Ovary (tissue), 9 donors: ENCODE measurements around the gene DPEP1. TPM values are rescaled to one million over a fixed set of nuclear protein-coding genes. Genes with fewer than 3 reads are reported as not detected.

Source experiments
- DNase-seq, 5 donors: peaks; one replicate each; pipeline ENCODE4 v3.0.0-alpha.2; 2019 to 2020
- H3K27ac ChIP-seq, 2 donors: fragments of 200-600 bp; one replicate each; pipeline versions ENCODE4 v1.5.1 to v1.8.0; 2019 to 2022
- H3K27me3 ChIP-seq: fragments of 200-600 bp; one replicate; pipeline ENCODE4 v1.8.0; 2022
- H3K36me3 ChIP-seq: fragments of 200-600 bp; sonication (generic); one replicate; pipeline ENCODE4 v1.5.1; 2019
- H3K4me1 ChIP-seq: one replicate; pipeline ENCODE4 v1.8.1; 2013; ENCODE audit warnings: mild to moderate bottlenecking, moderate library complexity; ENCODE audit not compliant: insufficient read depth
- H3K4me3 ChIP-seq: fragments of 200-600 bp; sonication (generic); one replicate; pipeline ENCODE4 v1.5.1; 2017
- H3K9me3 ChIP-seq, 2 donors: fragments of 200-600 bp in 1 of 2; sonication (generic) in 1 of 2; one replicate each; pipeline versions ENCODE4 v1.5.1 to v1.8.1; 2013 to 2019; ENCODE audit warnings: mild to moderate bottlenecking in 1 of 2, moderate library complexity in 1 of 2
- EP300 ChIP-seq: sonication (generic); formaldehyde crosslinking; IDR thresholded peaks from one replicate; pipeline ENCODE4 v1.6.1; 2017; ENCODE audit warnings: antibody characterized with exemption
- POLR2A ChIP-seq: fragments of 450-650 bp; IDR thresholded peaks from one replicate; pipeline ENCODE4 v1.6.1; 2017; ENCODE audit warnings: antibody characterized with exemption, mild to moderate bottlenecking, moderate library complexity
- WGBS, 3 donors: extraction: QIAGEN DNeasy Blood & Tissue Kit in 1 of 3; methylation state at CpG; one replicate each; pipeline versions ENCODE4 v1.1.5 to v1.1.7; 2013 to 2017; 5-methylcytosine and 5-hydroxymethylcytosine counted together
- intact Hi-C, 4 donors: fragments of 100-400 bp; cut with DNase I; formaldehyde crosslinking; loops; one replicate each; pipeline versions ENCODE4 v1.11.0 to v1.15.1; 2022 to 2023
- polyA plus RNA-seq, 2 donors: library from polyadenylated mRNA; stranded (reverse); fragments of 200-250 nt in 1 of 2; fragments of 350-450 nt in 1 of 2; fragmentation: Illumina TruSeq in 1 of 2; extraction: RNeasy Lipid Tissue Mini Kit (QIAGEN cat#74804) in 1 of 2; gene quantifications; one replicate each; pipeline ENCODE4 v1.2.3, GENCODE V29; 2013 to 2014
- total RNA-seq, 7 donors: library from RNA; depleted of rRNA in 2 of 7; stranded (reverse); fragments of >200 nt in 2 of 7; fragmentation: NEBNext Ultra II Directional in 3 of 7; extraction: Animal tissue kit (Norgen Biotek cat#: 25700) in 3 of 7; gene quantifications; one replicate each; pipeline versions ENCODE4 v1.1.0 to v1.2.4, GENCODE V29; 2016 to 2023
- TF ChIP-seq, protein P1 (sequence below), 3 donors: fragments of 450-650 bp in 2 of 3; fragments of 200-600 bp in 1 of 3; IDR thresholded peaks; one replicate each; pipeline versions ENCODE4 v1.5.1 to v1.8.0; 2016 to 2022; ENCODE audit warnings: antibody characterized with exemption in 3 of 3, mild to moderate bottlenecking in 1 of 3
- donor health status: DM: no; HTN: no; CAD: no; lungs with moderate emphysema.
- donor health status: DM: no; HTN: no; CAD: no.
- donor health status: Bipolar disorder and iron deficiency.
- donor health status: DM: yes; HTN: yes; CAD: no.
- donor health status: DM: no; HTN: no; CAD: no.
- donor health status: DM: yes; HTN: yes; CAD: no.

Gene DPEP1
- total and polyA plus RNA-seq, 9 donors = 0.30 to 5.7 (median 1.3) TPM; not detected in 1

GRCh38 chr16:89617036-89617435 lies 3.6 kb downstream of the DPEP1 start:
- intact Hi-C loops = no loop called here
- no peaks in the 10 kb centered on the region for H3K4me1 ChIP-seq
- no peak for TF ChIP-seq POLR2A
- TF ChIP-seq, protein P1, sequence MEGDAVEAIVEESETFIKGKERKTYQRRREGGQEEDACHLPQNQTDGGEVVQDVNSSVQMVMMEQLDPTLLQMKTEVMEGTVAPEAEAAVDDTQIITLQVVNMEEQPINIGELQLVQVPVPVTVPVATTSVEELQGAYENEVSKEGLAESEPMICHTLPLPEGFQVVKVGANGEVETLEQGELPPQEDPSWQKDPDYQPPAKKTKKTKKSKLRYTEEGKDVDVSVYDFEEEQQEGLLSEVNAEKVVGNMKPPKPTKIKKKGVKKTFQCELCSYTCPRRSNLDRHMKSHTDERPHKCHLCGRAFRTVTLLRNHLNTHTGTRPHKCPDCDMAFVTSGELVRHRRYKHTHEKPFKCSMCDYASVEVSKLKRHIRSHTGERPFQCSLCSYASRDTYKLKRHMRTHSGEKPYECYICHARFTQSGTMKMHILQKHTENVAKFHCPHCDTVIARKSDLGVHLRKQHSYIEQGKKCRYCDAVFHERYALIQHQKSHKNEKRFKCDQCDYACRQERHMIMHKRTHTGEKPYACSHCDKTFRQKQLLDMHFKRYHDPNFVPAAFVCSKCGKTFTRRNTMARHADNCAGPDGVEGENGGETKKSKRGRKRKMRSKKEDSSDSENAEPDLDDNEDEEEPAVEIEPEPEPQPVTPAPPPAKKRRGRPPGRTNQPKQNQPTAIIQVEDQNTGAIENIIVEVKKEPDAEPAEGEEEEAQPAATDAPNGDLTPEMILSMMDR (IDR thresholded peaks at IDR 0.05) = no peak
- TF ChIP-seq EP300 = no peak
- H3K36me3 ChIP-seq = no peaks in the 10 kb centered on the region
- H3K27me3 ChIP-seq = no peaks in the 10 kb centered on the region
- H3K9me3 ChIP-seq = no peaks in the 10 kb centered on the region
- no peak overlapping the region for H3K27ac ChIP-seq
- WGBS, 3 donors = 57 to 65% (median 62%) methylated on average over 6 of the region's 6 CpGs
- no peak for DNase-seq
- no peak overlapping the region for H3K4me3 ChIP-seq

GRCh38 chr16:89618109-89618998 lies 4.9 kb downstream of the DPEP1 start:
- no peaks in the 10 kb centered on the region for H3K9me3 ChIP-seq
- H3K36me3 ChIP-seq = no peaks in the 10 kb centered on the region
- TF ChIP-seq POLR2A = no peak
- TF ChIP-seq, protein P1 (IDR thresholded peaks at IDR 0.05) = no peak
- TF ChIP-seq EP300 = no peak
- 40 to 49% (median 41%) methylated on average over 15 to 16 of the region's 16 CpGs for WGBS, 3 donors
- no peaks in the 10 kb centered on the region for H3K4me1 ChIP-seq
- intact Hi-C loops = no loop called here
- H3K27ac ChIP-seq = no peak overlapping the region
- H3K27me3 ChIP-seq = no peaks in the 10 kb centered on the region
- no peak overlapping the region for H3K4me3 ChIP-seq
- DNase-seq = no peak

DNA sequence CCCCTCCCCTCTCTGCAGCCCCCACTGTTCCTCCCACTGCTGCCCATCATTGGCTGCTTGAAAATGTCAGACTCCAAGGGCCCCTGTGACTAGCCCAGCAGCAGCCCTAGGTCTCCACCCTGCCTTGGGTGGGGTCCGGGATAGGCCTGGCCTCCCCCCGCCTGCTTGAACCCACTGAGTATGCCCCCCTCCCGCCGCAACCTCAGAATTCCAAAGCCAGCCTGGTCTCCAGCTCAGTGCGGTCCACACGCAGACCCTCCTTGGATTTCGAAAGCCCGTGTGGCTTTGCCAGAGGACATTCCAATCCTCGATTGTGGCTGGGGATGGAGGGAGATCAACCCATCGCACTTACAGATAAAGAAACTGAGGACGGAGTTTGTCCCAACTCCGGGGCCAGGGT lies 6.4 kb downstream of the DPEP1 start:
- Histone ChIP-seq H3K27ac (no peak overlapping the region), H3K36me3 (no peaks in the 10 kb centered on the region), H3K27me3 (no peaks in the 10 kb centered on the region), H3K9me3 (no peaks in the 10 kb centered on the region), H3K4me1 (no peaks in the 10 kb centered on the region), H3K4me3 (no peak overlapping the region)
- intact Hi-C loops = no loop called here
- 23 to 40% (median 39%) methylated on average over 12 of the region's 12 CpGs for WGBS, 3 donors
- TF ChIP-seq EP300 (no peak), POLR2A (no peak)
- TF ChIP-seq, protein P1 (IDR thresholded peaks at IDR 0.05) = no peak
- no peak for DNase-seq

- no peaks in the 10 kb centered on the region for H3K36me3 ChIP-seq
- no peak for DNase-seq
- WGBS, 3 donors = 67 to 68% (median 68%) methylated on average over 16 of the region's 16 CpGs
- no peaks in the 10 kb centered on the region for H3K27me3 ChIP-seq
- H3K4me3 ChIP-seq = no peak overlapping the region
- no peak overlapping the region for H3K27ac ChIP-seq
- no peaks in the 10 kb centered on the region for H3K9me3 ChIP-seq
- intact Hi-C loops = no loop called here
- TF ChIP-seq, protein P1 (IDR thresholded peaks at IDR 0.05) = no peak
- TF ChIP-seq POLR2A (no peak), EP300 (no peak)
- no peaks in the 10 kb centered on the region for H3K4me1 ChIP-seq
Observed at GRCh38 chr16:89620406-89620841, 7.0 kb downstream of the DPEP1 start.
